ENCODE data around the gene LMX1B.

LMX1B gene

GRCh38 chr9:126681336-126681735, 67.6 kb downstream of the LMX1B start:
- no peak for DNase-seq

- DNase-seq: no peak
These were observed 68.5 kb downstream of the LMX1B start for GRCh38 chr9:126682113-126682810.

GRCh38 chr9:126682928-126683697, 69.4 kb downstream of the LMX1B start:
- no peak for DNase-seq

- no peak for DNase-seq
These were observed 69.9 kb downstream of the LMX1B start for GRCh38 chr9:126683698-126684044.

- DNase-seq: no peak
These were observed 70.6 kb downstream of the LMX1B start for GRCh38 chr9:126684345-126684744.

- no peak for DNase-seq
These were observed 71.3 kb downstream of the LMX1B start for GRCh38 chr9:126684965-126685465.

GRCh38 chr9:126687930-126688461, 74.3 kb downstream of the LMX1B start:
- no peak for DNase-seq

- no peak for DNase-seq
These were observed 74.9 kb downstream of the LMX1B start for GRCh38 chr9:126688617-126689016.

- no peak for DNase-seq
These were observed 75.5 kb downstream of the LMX1B start for GRCh38 chr9:126689027-126689825.

- peak; percentile 19 for DNase-seq
These were observed 76.8 kb downstream of the LMX1B start for GRCh38 chr9:126690431-126691051.

GRCh38 chr9:126692041-126692758, 78.5 kb downstream of the LMX1B start:
- no peak for DNase-seq

GRCh38 chr9:126692759-126693427, 79.2 kb downstream of the LMX1B start:
- no peak for DNase-seq

- no peak for DNase-seq
These were observed 79.8 kb downstream of the LMX1B start for GRCh38 chr9:126693428-126693944.

- no peak for DNase-seq
These were observed 80.7 kb downstream of the LMX1B start for GRCh38 chr9:126694206-126695081.

GRCh38 chr9:126695186-126695585, 81.5 kb downstream of the LMX1B start:
- no peak for DNase-seq

GRCh38 chr9:126695701-126696400, 82.1 kb downstream of the LMX1B start:
- DNase-seq: no peak

GRCh38 chr9:126696401-126697145, 82.8 kb downstream of the LMX1B start:
- no peak for DNase-seq

- DNase-seq: no peak
These were observed 83.6 kb downstream of the LMX1B start for GRCh38 chr9:126697330-126697729.

- DNase-seq: no peak
These were observed 84.5 kb downstream of the LMX1B start for GRCh38 chr9:126698251-126698650.

All from NCI-H748 treated with DMSO at 0.1 percent for 48 hours (cell line).